Right ventricle myocardium inferior (tissue), 1 donor: ENCODE results near the gene FOXP1. TPM values are rescaled to one million over a fixed set of nuclear protein-coding genes. Genes with fewer than 3 reads are reported as not detected.

Experiments used
- ATAC-seq: fragments of 200-7000 bp; cut with Tn5 transposase; one replicate; pipeline ENCODE4 v1.9.1; 2020; ENCODE audit warnings: mild to moderate bottlenecking, moderate library complexity
- DNase-seq: peaks from one replicate; pipeline ENCODE4 v3.0.0; 2021; ENCODE audit errors: missing footprints
- intact Hi-C: fragments of 100-400 bp; cut with DNase I; formaldehyde crosslinking; loops from one replicate; pipeline ENCODE4 v1.11.0; 2022
- total RNA-seq: library from RNA; stranded (reverse); fragmentation: NEBNext Ultra II Directional; extraction: Animal tissue kit (Norgen Biotek cat#: 25700); gene quantifications from one replicate; pipeline ENCODE4 v1.2.1, GENCODE V29; 2021
- donor health status: DM: no; HTN: yes; CAD: no; lungs with severe emphysema.

The FOXP1 gene
- total RNA-seq, 1 donor from 2014 or later, result 38.5 TPM

DNA sequence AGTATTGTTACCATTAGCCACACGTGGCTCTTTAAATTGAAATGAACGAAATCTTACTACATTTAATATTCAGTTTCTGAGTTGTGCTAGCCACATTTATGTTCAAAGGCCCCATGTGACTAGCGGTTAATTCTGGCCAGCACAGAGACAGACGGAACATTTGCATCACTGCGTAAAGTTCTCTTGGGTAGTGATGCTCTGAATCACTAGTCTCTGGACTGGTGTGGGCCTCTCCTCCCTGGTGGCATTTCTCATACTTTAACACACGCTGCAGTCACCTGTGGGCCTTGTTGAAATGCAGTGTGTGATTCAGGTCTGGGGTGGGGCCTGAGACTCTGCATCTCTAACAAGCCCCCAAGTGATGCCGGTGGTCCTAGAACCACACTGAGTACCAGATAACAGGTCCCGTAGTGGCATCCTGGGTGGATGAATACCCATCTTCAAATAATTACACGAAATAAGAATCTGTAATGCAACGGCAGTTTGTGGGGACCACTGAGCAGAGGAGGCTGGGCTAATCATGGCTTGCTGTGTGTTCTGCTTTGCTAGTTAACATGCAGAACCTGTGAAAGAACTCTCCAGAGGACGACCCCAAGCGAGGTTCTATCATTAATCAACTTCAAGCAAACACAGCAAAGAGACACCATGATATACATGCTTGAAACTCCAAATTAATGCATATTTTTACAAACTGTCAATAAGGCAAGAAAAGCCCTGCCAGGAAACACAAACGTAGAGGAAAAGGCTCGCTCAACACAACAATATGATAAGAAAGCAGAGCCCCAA is 623.8 kb downstream of the FOXP1 start:
- intact Hi-C loops, result no loop called here
- ATAC-seq (no peak), DNase-seq (no peak)

DNA sequence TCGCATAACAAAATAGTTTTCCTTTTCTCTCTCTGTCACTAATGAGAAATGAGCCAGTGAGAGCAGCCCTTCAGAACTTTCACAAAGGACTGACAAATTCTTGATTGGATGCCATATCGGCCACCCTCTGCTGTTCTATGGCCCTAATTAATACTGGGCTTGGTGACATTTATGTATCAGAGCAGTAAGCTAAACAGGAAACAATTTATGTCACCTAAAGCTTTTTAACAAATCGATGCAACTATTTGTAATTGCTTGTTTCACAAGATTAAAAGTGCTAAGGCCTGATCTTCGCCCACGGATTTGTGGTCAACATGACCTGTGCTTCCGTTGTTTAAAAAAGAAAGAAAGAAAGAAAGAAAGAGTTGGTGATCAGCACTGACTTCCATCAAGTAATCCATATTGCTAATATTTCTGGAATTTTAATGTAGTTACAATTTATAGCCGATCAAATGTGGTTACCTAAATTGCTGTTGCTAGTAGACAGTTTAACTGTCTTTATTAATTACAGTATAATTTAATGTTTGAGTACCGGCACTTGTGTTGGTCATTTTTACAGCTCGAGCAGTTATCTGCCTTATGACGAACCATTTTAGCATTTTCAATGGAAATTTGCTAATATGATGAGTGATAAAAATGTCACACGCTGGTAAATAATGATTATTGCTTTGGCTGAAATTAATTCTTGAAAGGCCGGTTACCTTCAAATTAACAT is 631.3 kb downstream of the FOXP1 start:
- ATAC-seq, result no peak
- intact Hi-C loops, result no loop called here

DNA sequence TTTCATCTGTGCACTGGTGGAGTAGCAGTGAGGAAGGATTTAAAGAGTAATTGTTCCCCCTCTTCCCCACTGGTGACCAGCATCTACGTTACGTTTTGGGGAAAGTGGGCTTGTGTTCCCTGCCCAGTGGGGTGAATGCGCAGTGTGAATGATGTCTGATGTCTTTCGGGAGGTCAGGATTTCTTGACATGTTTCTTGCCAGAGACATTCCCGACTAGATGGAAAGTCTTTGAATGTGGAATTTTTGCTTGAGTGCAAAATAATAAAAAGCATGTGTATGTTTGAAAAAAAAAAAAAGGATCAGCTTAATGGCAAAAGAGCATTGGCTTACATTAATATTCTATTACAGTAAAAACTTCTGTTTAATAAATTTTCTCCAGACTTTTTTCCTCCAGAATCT is 632.2 kb downstream of the FOXP1 start:
- intact Hi-C loops, result no loop called here
- DNase-seq (no peak), ATAC-seq (no peak)

More for the DNA sequence above, 631.3 kb downstream of the FOXP1 start:
- no peak for DNase-seq

- ATAC-seq (no peak), DNase-seq (no peak)
- intact Hi-C loops, result no loop called here
These were observed 635.9 kb downstream of the FOXP1 start for GRCh38 chr3:70947579-70947978.

GRCh38 chr3:70943886-70944285 is 639.6 kb downstream of the FOXP1 start:
- ATAC-seq (no peak), DNase-seq (no peak)
- intact Hi-C loops, result no loop called here

DNA sequence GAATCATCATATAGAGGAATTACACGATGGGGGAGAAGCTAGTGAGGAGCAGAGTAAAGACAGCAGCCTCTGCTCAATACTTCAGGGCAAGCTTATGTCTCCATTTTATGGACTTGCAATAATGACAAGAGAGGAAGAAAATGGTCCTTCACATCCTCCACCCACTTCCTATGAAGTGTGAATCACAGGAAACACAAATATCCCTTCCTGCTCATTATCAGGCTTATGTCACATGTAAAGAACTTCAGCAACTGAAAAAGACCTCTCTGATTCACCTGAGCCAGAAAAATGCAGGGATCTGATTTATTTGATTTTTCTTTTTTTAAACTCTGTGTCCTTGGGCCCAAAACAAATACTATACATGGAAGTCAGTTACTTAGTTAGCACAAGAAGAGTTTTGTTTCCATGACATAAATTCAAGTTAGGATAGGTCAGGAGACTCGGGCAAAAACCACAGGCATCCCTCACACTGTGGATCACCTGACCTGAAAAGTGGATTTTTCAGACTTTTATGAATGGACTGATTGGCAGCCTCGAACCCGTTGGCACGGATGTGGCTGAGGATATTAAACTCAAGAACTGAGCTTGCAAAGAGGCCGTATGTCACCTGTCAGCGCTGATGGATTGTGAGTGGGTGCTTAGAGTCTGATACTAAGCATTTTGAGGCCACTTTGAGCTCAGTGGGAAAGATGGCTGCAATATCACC is 650.3 kb downstream of the FOXP1 start:
- no peak for DNase-seq
- ATAC-seq, result no peak
- intact Hi-C loops, result no loop called here

- intact Hi-C loops, result no loop called here
- ATAC-seq (no peak), DNase-seq (no peak)
These were observed 653.5 kb downstream of the FOXP1 start for GRCh38 chr3:70930066-70930465.

GRCh38 chr3:70927239-70927638 is 656.3 kb downstream of the FOXP1 start:
- ATAC-seq (no peak), DNase-seq (no peak)
- intact Hi-C loops, result no loop called here

- DNase-seq (no peak), ATAC-seq (no peak)
- intact Hi-C loops, result no loop called here
These were observed 656.7 kb downstream of the FOXP1 start for GRCh38 chr3:70926835-70927234.

- intact Hi-C loops, result no loop called here
- DNase-seq (no peak), ATAC-seq (no peak)
These were observed 663.9 kb downstream of the FOXP1 start for GRCh38 chr3:70919661-70920060.

- intact Hi-C loops, result no loop called here
- ATAC-seq, result no peak
- DNase-seq, result no peak
These were observed 664.4 kb downstream of the FOXP1 start for GRCh38 chr3:70919091-70919490.

GRCh38 chr3:70916375-70917055 is 667.0 kb downstream of the FOXP1 start:
- ATAC-seq, result no peak
- intact Hi-C loops, result no loop called here
- DNase-seq, result no peak

- DNase-seq (no peak), ATAC-seq (no peak)
- intact Hi-C loops, result no loop called here
These were observed 668.7 kb downstream of the FOXP1 start for GRCh38 chr3:70914862-70915261.

GRCh38 chr3:70911719-70912118 is 671.8 kb downstream of the FOXP1 start:
- intact Hi-C loops, result no loop called here
- DNase-seq, result no peak
- no peak for ATAC-seq

DNA sequence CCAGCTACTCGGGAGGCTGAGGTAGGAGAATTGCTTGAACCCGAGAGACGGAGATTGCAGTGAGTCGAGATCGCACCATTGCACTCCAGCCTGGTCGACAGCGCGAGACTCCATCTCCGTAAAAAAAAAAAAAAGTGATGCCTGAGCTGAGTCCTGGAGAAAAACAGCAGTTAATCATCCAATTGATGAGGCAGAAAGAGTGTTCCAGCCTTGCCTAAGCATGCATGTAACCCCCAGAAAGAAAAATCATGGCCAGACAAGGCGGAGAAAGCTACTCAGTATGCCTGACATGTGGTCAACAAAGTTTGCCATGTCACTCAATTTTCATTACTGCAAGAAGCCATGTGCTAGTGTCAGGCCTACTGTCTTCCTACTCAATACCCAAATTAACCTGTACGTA is 678.0 kb downstream of the FOXP1 start:
- ATAC-seq, result no peak

More for the DNA sequence above, 678.0 kb downstream of the FOXP1 start:
- no peak for DNase-seq
- intact Hi-C loops, result no loop called here
